HepG2 (cell line): ENCODE results near the gene PLEKHA6. TPM values are rescaled to one million over a fixed set of nuclear protein-coding genes. Genes with fewer than 3 reads are reported as not detected.

Experiments used
- ATAC-seq: fragments of 200-7000 bp; cut with Tn5 transposase; 3 replicates; pipeline ENCODE4 v1.9.1; 2020; ENCODE audit warnings: mild to moderate bottlenecking, moderate library complexity
- BruUV-seq: library from RNA; stranded (reverse); fragments of 400-500 nt; replicated peaks from 2 replicates; lab custom pipeline; 2021; lab: Mats Ljungman, UMichigan
- CTCF ChIA-PET: fragments of 300-600 bp; formaldehyde crosslinking; extraction: SDS; loops from one replicate; lab custom pipeline; 2021; ENCODE audit warnings: low total read pairs, inconsistent platforms, low intra/inter-chr PET ratio; lab: Yijun Ruan, JAX
- POLR2A ChIA-PET: fragments of 350-600 bp; sonication (Branson Sonifier 250); formaldehyde crosslinking; loops from one replicate; lab custom pipeline; 2020; ENCODE audit warnings: antibody characterized with exemption, inconsistent platforms; lab: Yijun Ruan, JAX
- DNase-seq: peaks from one replicate; pipeline ENCODE4 v3.0.0-alpha.2; 2015; ENCODE audit warnings: low spot score
- FAIRE-seq: peaks from 3 replicates; lab custom pipeline; 2011; peaks lifted over from hg19 to GRCh38; lab: Jason Lieb, UNC
- H2AFZ ChIP-seq: one replicate; pipeline ENCODE4 v1.6.1; 2011; ENCODE audit warnings: low read length, inconsistent platforms
- H3K27ac ChIP-seq: fragments of 300-600 bp; 3 replicates; pipeline ENCODE4 v1.8.0; 2011; ENCODE audit warnings: mixed run types, mild to moderate bottlenecking, mixed read lengths, low read length, inconsistent platforms; ENCODE audit not compliant: insufficient read depth; ENCODE audit errors: extremely low read length
- H3K27me3 ChIP-seq, 2 experiments: fragments of 200-600 bp in 1 of 2; 2 replicates in 1 of 2; 3 replicates in 1 of 2; pipeline versions ENCODE4 v1.6.0 to v1.8.0; 2011; ENCODE audit warnings: low read length in 2 of 2, mild to moderate bottlenecking in 2 of 2, moderate library complexity in 2 of 2, inconsistent platforms in 1 of 2; ENCODE audit not compliant: insufficient read depth in 2 of 2, control insufficient read depth in 1 of 2
- H3K36me3 ChIP-seq, 2 experiments: fragments of 200-600 bp in 1 of 2; replicated peaks in 1 of 2; 2 replicates in 1 of 2; 3 replicates in 1 of 2; pipeline versions ENCODE4 v1.5.1 to v1.8.0; 2011; ENCODE audit warnings: low read length in 2 of 2, inconsistent platforms in 1 of 2; ENCODE audit not compliant: insufficient read depth in 2 of 2, control insufficient read depth in 1 of 2
- H3K4me1 ChIP-seq: 2 replicates; pipeline ENCODE4 v1.5.1; 2012; ENCODE audit warnings: low read length, inconsistent platforms; ENCODE audit not compliant: insufficient read depth
- H3K4me2 ChIP-seq: 2 replicates; pipeline ENCODE4 v1.6.0; 2011; ENCODE audit warnings: low read depth, low read length, inconsistent platforms
- H3K4me3 ChIP-seq, 3 experiments: fragments of 200-600 bp in 1 of 3; sonication (generic), shearing (Covaris generic) in 1 of 3; replicated peaks in 1 of 3; 2 replicates each; pipeline ENCODE4 v1.5.1; 2011 to 2016; ENCODE audit warnings: low read length in 3 of 3, inconsistent platforms in 2 of 3, low read depth in 2 of 3, mild to moderate bottlenecking in 2 of 3, control low read depth in 1 of 3, mixed read lengths in 1 of 3; ENCODE audit not compliant: insufficient read depth in 1 of 3
- H3K79me2 ChIP-seq: one replicate; pipeline ENCODE4 v1.6.1; 2011; ENCODE audit warnings: low read length, inconsistent platforms; ENCODE audit not compliant: insufficient read depth
- H3K9ac ChIP-seq: 2 replicates; pipeline ENCODE4 v1.6.0; 2011; ENCODE audit warnings: mild to moderate bottlenecking, low read depth, low read length, inconsistent platforms; ENCODE audit not compliant: insufficient read depth
- H3K9me3 ChIP-seq: 2 replicates; pipeline ENCODE4 v1.5.1; 2012; ENCODE audit warnings: mild to moderate bottlenecking, low read length
- H4K20me1 ChIP-seq: 2 replicates; pipeline ENCODE4 v1.6.0; 2011; ENCODE audit warnings: inconsistent platforms, mild to moderate bottlenecking, low read length, moderate library complexity; ENCODE audit not compliant: insufficient read depth
- CC2D1A ChIP-seq: sonication (generic); formaldehyde crosslinking; IDR thresholded peaks from 2 replicates; pipeline ENCODE4 v1.8.1; 2023; ENCODE audit warnings: mild to moderate bottlenecking, missing genetic modification reagents
- CENPT ChIP-seq: sonication (generic); formaldehyde crosslinking; IDR thresholded peaks from 2 replicates; pipeline ENCODE4 v1.8.0; 2022; ENCODE audit warnings: low read depth, mild to moderate bottlenecking, moderate library complexity, missing genetic modification reagents
- HOXA7 ChIP-seq: sonication (generic); formaldehyde crosslinking; IDR thresholded peaks from 2 replicates; pipeline ENCODE4 v1.8.1; 2022; ENCODE audit warnings: mild to moderate bottlenecking, missing genetic modification reagents, moderate library complexity
- TAF1 ChIP-seq: sonication (generic); formaldehyde crosslinking; IDR thresholded peaks from 2 replicates; pipeline ENCODE4 v1.4.0; 2020; ENCODE audit warnings: missing genetic modification reagents
- THAP9 ChIP-seq: sonication (generic); formaldehyde crosslinking; IDR thresholded peaks from 2 replicates; pipeline ENCODE4; 2020; ENCODE audit warnings: missing genetic modification reagents, mild to moderate bottlenecking, borderline replicate concordance
- ZNF382 ChIP-seq: sonication (generic); formaldehyde crosslinking; IDR thresholded peaks from 2 replicates; pipeline ENCODE4 v1.5.0; 2020; ENCODE audit warnings: missing genetic modification reagents, mild to moderate bottlenecking, borderline replicate concordance
- ZNF616 ChIP-seq: sonication (generic); formaldehyde crosslinking; IDR thresholded peaks from 2 replicates; pipeline ENCODE4 v1.5.0; 2020; ENCODE audit warnings: low read depth, mild to moderate bottlenecking, missing genetic modification reagents
- WGBS: methylation state at CpG from one replicate; pipeline ENCODE4 v1.1.6; 2017; ENCODE audit warnings: low lambda C conversion rate; 5-methylcytosine and 5-hydroxymethylcytosine counted together
- in situ Hi-C: cut with HindIII; loops from 2 replicates; pipeline ENCODE4 v1.10.0; 2017; ENCODE audit warnings: low pct_unique_long_range_greater_than_20kb; ENCODE audit not compliant: extremely low pct_ligation_motif_present
- intact Hi-C: fragments of 100-400 bp; cut with micrococcal nuclease; formaldehyde crosslinking; loops from one replicate; pipeline ENCODE4 v1.10.0; 2022; ENCODE audit not compliant: unreplicated experiment
- polyA plus RNA-seq, 8 experiments: library from polyadenylated mRNA; depleted of rRNA in 3 of 8; stranded (reverse) in 7 of 8; unstranded in 1 of 8; fragments of >200 nt; fragmentation: Illumina TruSeq in 4 of 8; extraction: Trizol in 4 of 8; gene quantifications; 2 replicates each; pipeline versions ENCODE4 v1.2.1 to v1.2.3, GENCODE V29; 2011 to 2016; ENCODE audit warnings: low read depth in 4 of 8, missing spikeins in 1 of 8, mixed read lengths in 1 of 8; ENCODE audit not compliant: insufficient read depth in 1 of 8
- total RNA-seq, 5 experiments: library from RNA; depleted of rRNA; stranded (reverse); fragments of >200 nt; fragmentation: Illumina TruSeq; extraction: Trizol; gene quantifications; 2 replicates each; pipeline ENCODE4 v1.2.3, GENCODE V29; 2016; ENCODE audit warnings: low read depth in 1 of 5

The PLEKHA6 gene
- total and polyA plus RNA-seq, 2 of the 13 experiments (the other 11 are each of a cell fraction or from before 2014, with no cell fraction given): 5.3 to 11.4 TPM

GRCh38 chr1:204321665-204322064 lies 38.1 kb downstream of the PLEKHA6 start:
- Histone ChIP-seq H3K4me1 (no peaks in the 10 kb centered on the region), H4K20me1 (no peaks in the 10 kb centered on the region), H3K9ac (no peak overlapping the region), H3K79me2 (no peaks in the 10 kb centered on the region), H3K9me3 (no peaks in the 10 kb centered on the region), H2AFZ (no peak overlapping the region), H3K36me3 (no peaks in the 10 kb centered on the region; a peak in 1 of 5 replicates), H3K4me2 (no peak overlapping the region), H3K27ac (no peak overlapping the region), H3K27me3 (no peaks in the 10 kb centered on the region), H3K4me3 (no peak overlapping the region)
- no TSS peak for BruUV-seq
- ChIA-PET POLR2A (interaction anchor here (1.3 kb wide), 1 partner anchor 26 kb away, joined by 3 read pairs; no protein-coding TSS in a partner anchor), CTCF (no interaction called here)
- no peak for FAIRE-seq
- intact Hi-C loops (no loop called here), in situ Hi-C loops (no loop called here)
- TF ChIP-seq TAF1 (CRISPR knock-in tag) (no peak), CC2D1A (no peak), CENPT (no peak), ZNF382 (CRISPR knock-in tag) (no peak), HOXA7 (CRISPR knock-in tag) (no peak), ZNF616 (CRISPR knock-in tag) (no peak), THAP9 (CRISPR knock-in tag) (no peak)
- no peak for DNase-seq
- WGBS: 87% methylated on average over 2 of the region's 2 CpGs
- no peak for ATAC-seq
